Heart right ventricle (tissue), 16 donors: ENCODE measurements around the gene SH3RF2. TPM values are rescaled to one million over a fixed set of nuclear protein-coding genes. Genes with fewer than 3 reads are reported as not detected.

Source experiments
- ATAC-seq, 8 donors: fragments of 200-7000 bp; cut with Tn5 transposase; one replicate each; pipeline ENCODE4 v1.9.1; 2020; ENCODE audit warnings: mild to moderate bottlenecking in 8 of 8, moderate library complexity in 8 of 8, moderate number of reproducible peaks in 1 of 8
- DNase-seq, 2 donors: peaks; one replicate each; pipeline ENCODE4 v3.0.0-alpha.2; 2020
- H3K27ac ChIP-seq, 10 donors: fragments of 200-600 bp; sonication (generic) in 2 of 10; one replicate each; pipeline versions ENCODE4 v1.5.0 to v1.8.0; 2020 to 2022; ENCODE audit warnings: mild to moderate bottlenecking in 3 of 10
- H3K27me3 ChIP-seq, 7 donors: fragments of 200-600 bp; one replicate each; pipeline ENCODE4 v1.8.0; 2021 to 2022; ENCODE audit warnings: mild to moderate bottlenecking in 2 of 7
- H3K36me3 ChIP-seq, 9 donors: fragments of 200-600 bp; sonication (generic) in 1 of 9; one replicate each; pipeline versions ENCODE4 v1.5.0 to v1.8.0; 2020 to 2022; ENCODE audit warnings: mild to moderate bottlenecking in 2 of 9
- H3K4me1 ChIP-seq, 9 donors: fragments of 200-600 bp; sonication (generic) in 1 of 9; one replicate each; pipeline versions ENCODE4 v1.5.0 to v1.8.0; 2020 to 2022; ENCODE audit warnings: mild to moderate bottlenecking in 4 of 9
- H3K4me3 ChIP-seq, 10 donors: fragments of 200-600 bp; sonication (generic) in 2 of 10; one replicate each; pipeline versions ENCODE4 v1.5.0 to v1.8.0; 2020 to 2022; ENCODE audit warnings: mild to moderate bottlenecking in 7 of 10, moderate library complexity in 2 of 10
- H3K9me3 ChIP-seq, 11 donors: fragments of 200-600 bp in 10 of 11; sonication (generic) in 2 of 11; one replicate each; pipeline versions ENCODE4 v1.5.0 to v1.8.0; 2013 to 2022; ENCODE audit warnings: mild to moderate bottlenecking in 2 of 11, control low read depth in 1 of 11, moderate library complexity in 1 of 11
- WGBS, 2 donors: extraction: QIAGEN DNeasy Blood & Tissue Kit; methylation state at CpG; one replicate each; pipeline ENCODE4 v1.1.7; 2013; ENCODE audit warnings: inconsistent platforms in 1 of 2; 5-methylcytosine and 5-hydroxymethylcytosine counted together
- intact Hi-C, 10 donors: fragments of 100-400 bp; cut with DNase I; formaldehyde crosslinking; loops; one replicate each; pipeline versions ENCODE4 v1.11.1 to v1.14.2; 2022
- long read RNA-seq, 3 donors: library from polyadenylated mRNA; unstranded; transcript quantifications; one replicate each; pipeline ENCODE4 v2.0.0, GENCODE V29; 2020 to 2021
- polyA plus RNA-seq, 2 donors: library from polyadenylated mRNA; stranded (reverse); fragments of 200-250 nt; gene quantifications; one replicate each; pipeline ENCODE4 v1.2.3, GENCODE V29; 2013
- total RNA-seq, 10 donors: library from RNA; stranded (reverse); fragmentation: NEBNext Ultra II Directional in 3 of 10; extraction: Animal tissue kit (Norgen Biotek cat#: 25700) in 3 of 10; gene quantifications; one replicate each; pipeline versions ENCODE4 v1.2.1 to v1.2.4, GENCODE V29; 2021 to 2023
- TF ChIP-seq, protein P1 (sequence below), 9 donors: fragments of 200-600 bp; sonication (generic) in 2 of 9; IDR thresholded peaks; one replicate each; pipeline versions ENCODE4 v1.5.0 to v1.8.0; 2021 to 2022; ENCODE audit warnings: antibody characterized with exemption in 9 of 9, mild to moderate bottlenecking in 5 of 9, moderate library complexity in 1 of 9
- donor health status: Arrhythmogenic right ventricular cardiomyopathy.
- donor health status: ischemic (EF 13 %, LVEDD 7.1; RV severe dilation, severe dysfunction).
- donor health status: healthy with polysubstance abuse.
- donor health status: DM: no; HTN: yes; CAD: no.
- donor health status: DM: no; HTN: no; CAD: no.
- donor health status: ischemic (EF 25% LVEDD 6.9; RV normal size, moderate dysfunction).
- donor health status: ischemic (EF 25% LVEDD 5.7; RV mildly dilated, moderate dysfunction).
- donor health status: healthy.
- donor health status: DM: yes; HTN: yes; CAD: no.
- donor health status: Ischemic cardiomyopathy.
- donor health status: ischemic (EF 35%, LVEDD 5.7; RV mildly dilated, moderate dysfunction).
- donor health status: nonischemic (EF 11% LVEDD 7.7; RV severe dilation, severe dysfunction).
- donor health status: DM: yes; HTN: yes; CAD: no.
- donor health status: PGD.
- donor health status: ischemic (EF 29% LVEDD 5.4; RV normal size, mild dysfunction).
- donor health status: nonischemic (EF 23%, LVEDD 6.1; RV moderate dilation, normal function).

SH3RF2 gene, protein sequence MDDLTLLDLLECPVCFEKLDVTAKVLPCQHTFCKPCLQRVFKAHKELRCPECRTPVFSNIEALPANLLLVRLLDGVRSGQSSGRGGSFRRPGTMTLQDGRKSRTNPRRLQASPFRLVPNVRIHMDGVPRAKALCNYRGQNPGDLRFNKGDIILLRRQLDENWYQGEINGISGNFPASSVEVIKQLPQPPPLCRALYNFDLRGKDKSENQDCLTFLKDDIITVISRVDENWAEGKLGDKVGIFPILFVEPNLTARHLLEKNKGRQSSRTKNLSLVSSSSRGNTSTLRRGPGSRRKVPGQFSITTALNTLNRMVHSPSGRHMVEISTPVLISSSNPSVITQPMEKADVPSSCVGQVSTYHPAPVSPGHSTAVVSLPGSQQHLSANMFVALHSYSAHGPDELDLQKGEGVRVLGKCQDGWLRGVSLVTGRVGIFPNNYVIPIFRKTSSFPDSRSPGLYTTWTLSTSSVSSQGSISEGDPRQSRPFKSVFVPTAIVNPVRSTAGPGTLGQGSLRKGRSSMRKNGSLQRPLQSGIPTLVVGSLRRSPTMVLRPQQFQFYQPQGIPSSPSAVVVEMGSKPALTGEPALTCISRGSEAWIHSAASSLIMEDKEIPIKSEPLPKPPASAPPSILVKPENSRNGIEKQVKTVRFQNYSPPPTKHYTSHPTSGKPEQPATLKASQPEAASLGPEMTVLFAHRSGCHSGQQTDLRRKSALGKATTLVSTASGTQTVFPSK
- 100 to 1,000 TPM; 163 to 456 (median 219) TPM for total RNA-seq
- 100 to 1,000 TPM in 1 of 2 donors, 10 to 100 TPM in 1; 32.9 to 887 TPM for polyA plus RNA-seq
- long read RNA-seq, donor 1, partial matches to known transcripts, result 171 of 199 reads
- long read RNA-seq, donor 1, other reads (novel, unspliced or antisense), result 28 of 199 reads
- long read RNA-seq, donor 2, partial matches to known transcripts, result 360 of 422 reads
- long read RNA-seq, donor 2, other reads (novel, unspliced or antisense), result 62 of 422 reads
- long read RNA-seq, donor 3, partial matches to known transcripts, result 117 of 125 reads
- long read RNA-seq, donor 3, other reads (novel, unspliced or antisense), result 8 of 125 reads

DNA sequence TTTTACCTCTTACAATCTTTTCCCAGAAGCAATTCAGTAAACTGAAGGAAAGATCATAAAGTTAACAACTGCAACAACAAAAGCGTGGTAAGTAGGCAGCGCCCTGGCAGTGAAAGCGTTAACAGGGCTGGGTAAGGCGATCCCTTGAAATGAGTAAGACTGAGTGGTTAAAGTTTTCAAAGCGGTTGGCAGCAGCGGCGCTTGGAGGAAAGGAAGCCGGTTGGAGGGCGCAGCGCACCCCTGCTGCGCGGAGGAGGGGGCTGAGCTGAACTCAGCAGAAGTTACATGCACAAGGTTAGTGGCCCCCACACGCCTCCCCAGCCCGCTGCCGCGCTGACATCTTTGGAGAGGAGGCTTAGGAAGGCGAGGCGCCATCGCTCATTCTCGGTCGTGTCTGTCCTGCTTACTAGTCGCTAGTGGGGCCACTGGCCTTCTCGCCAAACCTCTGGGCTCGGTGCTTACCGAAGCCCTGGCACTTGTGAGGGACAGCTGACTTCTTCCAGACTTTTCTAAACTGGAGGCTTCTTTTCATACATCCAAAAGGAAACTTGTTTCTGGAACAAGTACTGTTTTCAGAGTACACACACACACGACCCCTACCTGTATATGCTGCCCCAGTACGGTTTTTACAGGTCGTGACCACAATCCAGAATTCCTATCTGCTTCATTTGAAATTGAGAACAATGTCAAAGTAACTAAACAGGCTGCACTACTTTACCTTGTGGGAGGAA, at the start of gene SH3RF2:
TSS of gene SH3RF2 (plus strand) at position 178 of the 731 bp plus-strand sequence. CDS start 1,351 bp downstream, outside the sequence.
- peak within 1 kb of the TSS in 8 of 10 donors; percentile 12 to 63 (median 22) for H3K27ac ChIP-seq
- H3K36me3 ChIP-seq, result no peaks in the 10 kb centered on the region
- TF ChIP-seq, protein P1, sequence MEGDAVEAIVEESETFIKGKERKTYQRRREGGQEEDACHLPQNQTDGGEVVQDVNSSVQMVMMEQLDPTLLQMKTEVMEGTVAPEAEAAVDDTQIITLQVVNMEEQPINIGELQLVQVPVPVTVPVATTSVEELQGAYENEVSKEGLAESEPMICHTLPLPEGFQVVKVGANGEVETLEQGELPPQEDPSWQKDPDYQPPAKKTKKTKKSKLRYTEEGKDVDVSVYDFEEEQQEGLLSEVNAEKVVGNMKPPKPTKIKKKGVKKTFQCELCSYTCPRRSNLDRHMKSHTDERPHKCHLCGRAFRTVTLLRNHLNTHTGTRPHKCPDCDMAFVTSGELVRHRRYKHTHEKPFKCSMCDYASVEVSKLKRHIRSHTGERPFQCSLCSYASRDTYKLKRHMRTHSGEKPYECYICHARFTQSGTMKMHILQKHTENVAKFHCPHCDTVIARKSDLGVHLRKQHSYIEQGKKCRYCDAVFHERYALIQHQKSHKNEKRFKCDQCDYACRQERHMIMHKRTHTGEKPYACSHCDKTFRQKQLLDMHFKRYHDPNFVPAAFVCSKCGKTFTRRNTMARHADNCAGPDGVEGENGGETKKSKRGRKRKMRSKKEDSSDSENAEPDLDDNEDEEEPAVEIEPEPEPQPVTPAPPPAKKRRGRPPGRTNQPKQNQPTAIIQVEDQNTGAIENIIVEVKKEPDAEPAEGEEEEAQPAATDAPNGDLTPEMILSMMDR (IDR thresholded peaks at IDR 0.05), result no peak
- WGBS, 2 donors, result 4 to 5% methylated on average over 28 of the region's 28 CpGs
- H3K4me1 ChIP-seq, result peaks cover 0 to 41% (median 25%) of the 10 kb centered on the region in 9 donors
- DNase-seq, result peak; percentile 24 to 40
- ATAC-seq, result peak; percentile 59 to 89 (median 87)
- H3K27me3 ChIP-seq, result peaks cover 0 to 44% (median 0%) of the 10 kb centered on the region in 7 donors
- H3K4me3 ChIP-seq, result peak within 1 kb of the TSS; percentile 10 to 61 (median 52)
- H3K9me3 ChIP-seq, result no peaks in the 10 kb centered on the region
- intact Hi-C loops, result loop anchor here in 2 of 10 donors (5.0 to 10.0 kb wide), 2 partner anchors 41 to 108 kb away; no protein-coding TSS in a partner anchor

GRCh38 chr5:145887217-145887616, 49.2 kb upstream of the SH3RF2 start:
- no peak overlapping the region for H3K4me3 ChIP-seq
- intact Hi-C loops, result no loop called here
- 82 to 84% methylated on average over 3 of the region's 3 CpGs for WGBS, 2 donors
- H3K4me1 ChIP-seq, result no peaks in the 10 kb centered on the region
- ATAC-seq (no peak), DNase-seq (no peak)
- H3K9me3 ChIP-seq, result peaks cover 0 to 23% (median 2%) of the 10 kb centered on the region in 11 donors
- no peak overlapping the region for H3K27ac ChIP-seq
- TF ChIP-seq, protein P1 (IDR thresholded peaks at IDR 0.05), result no peak
- no peaks in the 10 kb centered on the region for H3K27me3 ChIP-seq
- H3K36me3 ChIP-seq, result no peaks in the 10 kb centered on the region

DNA sequence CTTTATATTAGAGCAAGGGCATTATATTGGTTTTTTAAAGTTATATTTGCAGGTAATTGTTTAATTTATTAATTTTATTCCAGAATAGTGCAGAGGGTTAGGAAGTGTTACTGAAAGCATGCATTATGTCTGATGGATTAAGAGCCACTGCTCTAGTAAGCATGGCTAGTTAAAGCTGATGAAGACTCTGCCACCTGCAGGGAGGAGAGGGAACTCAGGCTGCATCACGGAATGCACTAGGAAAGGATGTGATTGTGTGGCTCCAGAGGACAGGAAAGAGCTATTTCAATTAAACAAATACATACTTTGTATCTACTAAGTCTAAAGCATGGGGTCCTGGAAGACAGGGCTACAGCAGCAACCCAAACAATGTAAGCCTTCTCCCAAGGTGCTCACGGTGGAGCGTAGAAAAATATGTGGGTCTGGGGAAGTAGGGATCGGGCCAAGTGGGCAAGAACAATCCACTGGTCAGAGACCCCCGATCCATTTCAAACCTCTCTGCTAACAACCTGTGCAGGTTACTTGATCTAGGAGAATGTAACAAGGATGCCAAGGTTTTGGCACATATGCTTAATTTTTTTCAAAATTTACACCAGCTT, 48.3 kb upstream of the SH3RF2 start:
- intact Hi-C loops, result no loop called here
- TF ChIP-seq, protein P1 (IDR thresholded peaks at IDR 0.05), result peak in 8 of 9 donors; percentile 19 to 64 (median 56)
- 73 to 78% methylated on average over 5 of the region's 5 CpGs for WGBS, 2 donors
- no peak overlapping the region for H3K4me3 ChIP-seq
- DNase-seq (peak in 1 of 2 donors; percentile 7), ATAC-seq (peak in 1 of 8 donors; percentile 63)
- no peaks in the 10 kb centered on the region for H3K4me1 ChIP-seq
- H3K36me3 ChIP-seq, result no peaks in the 10 kb centered on the region
- H3K9me3 ChIP-seq, result peaks cover 0 to 19% (median 2%) of the 10 kb centered on the region in 11 donors
- no peaks in the 10 kb centered on the region for H3K27me3 ChIP-seq
- H3K27ac ChIP-seq, result no peak overlapping the region
